ENCODE data around the gene PMFBP1. TPM values are rescaled to one million over a fixed set of nuclear protein-coding genes. Genes with fewer than 3 reads are reported as not detected.

The PMFBP1 gene
- total and polyA plus RNA-seq, 2 experiments from 2014 or later: 2.6 to 3.3 TPM

GRCh38 chr16:72210072-72210471 is 38.1 kb upstream of the PMFBP1 start (continued):
- TF ChIP-seq CTCF (conservative IDR thresholded peaks at IDR 0.05; ENCODE audit: low read depth in 2 of 2) (no peak), ZNF331 (CRISPR knock-in tag; IDR thresholded peaks at IDR 0.05; ENCODE audit: low read depth) (no peak), POLR2AphosphoS5 (IDR thresholded peaks at IDR 0.05; ENCODE audit: low read depth) (no peak), JUNB (IDR thresholded peaks at IDR 0.05; ENCODE audit: unreplicated experiment) (no peak)

- Mint-ChIP-seq H3K4me1 (peaks cover 3% of the 10 kb centered on the region), H3K9me3 (no peaks in the 10 kb centered on the region), H3K4me3 (no peak overlapping the region), H3K27me3 (ENCODE audit: insufficient read depth, low read depth, poor library complexity) (peaks cover 2% of the 10 kb centered on the region), H3K36me3 (ENCODE audit: low read depth) (no peaks in the 10 kb centered on the region), H3K27ac (no peak overlapping the region)
- ATAC-seq (no peak), DNase-seq (ENCODE audit: low spot score) (no peak)
- H3F3A ChIP-seq (replicated peaks; ENCODE audit: low read depth): no peaks in the 10 kb centered on the region
- H2AFZ ChIP-seq: no peak overlapping the region
- H3K36me3 ChIP-seq (ENCODE audit: insufficient read depth): no peaks in the 10 kb centered on the region
- no peaks in the 10 kb centered on the region for H3K4me1 ChIP-seq (ENCODE audit: insufficient read depth)
- H3K27ac ChIP-seq (ENCODE audit: low read depth): no peak overlapping the region
- no peaks in the 10 kb centered on the region for H4K20me1 ChIP-seq (replicated peaks; ENCODE audit: insufficient read depth)
- no peak overlapping the region for H3K4me2 ChIP-seq
- H3K27me3 ChIP-seq (ENCODE audit: insufficient read depth): no peaks in the 10 kb centered on the region
- no peak overlapping the region for H3K4me3 ChIP-seq
- H3K9me2 ChIP-seq (ENCODE audit: insufficient read depth): no peaks in the 10 kb centered on the region
- H3K79me2 ChIP-seq (replicated peaks; ENCODE audit: insufficient read depth): no peaks in the 10 kb centered on the region
- TF ChIP-seq ZNF331 (CRISPR knock-in tag; IDR thresholded peaks at IDR 0.05; ENCODE audit: low read depth) (no peak), EZH2phosphoT487 (IDR thresholded peaks at IDR 0.05; ENCODE audit: unreplicated experiment) (no peak), CTCF (conservative IDR thresholded peaks at IDR 0.05; ENCODE audit: low read depth in 2 of 2) (no peak), ZNF462 (CRISPR knock-in tag; IDR thresholded peaks at IDR 0.05) (no peak), REST (IDR thresholded peaks at IDR 0.05; ENCODE audit: unreplicated experiment) (no peak), STAT1 (IDR thresholded peaks at IDR 0.05; ENCODE audit: unreplicated experiment) (no peak), CREB1 (CRISPR knock-in tag; IDR thresholded peaks at IDR 0.05; ENCODE audit: low read depth) (no peak), JUNB (IDR thresholded peaks at IDR 0.05; ENCODE audit: unreplicated experiment) (no peak), POLR2AphosphoS5 (IDR thresholded peaks at IDR 0.05; ENCODE audit: low read depth) (no peak)
- TF ChIP-seq, protein P1, sequence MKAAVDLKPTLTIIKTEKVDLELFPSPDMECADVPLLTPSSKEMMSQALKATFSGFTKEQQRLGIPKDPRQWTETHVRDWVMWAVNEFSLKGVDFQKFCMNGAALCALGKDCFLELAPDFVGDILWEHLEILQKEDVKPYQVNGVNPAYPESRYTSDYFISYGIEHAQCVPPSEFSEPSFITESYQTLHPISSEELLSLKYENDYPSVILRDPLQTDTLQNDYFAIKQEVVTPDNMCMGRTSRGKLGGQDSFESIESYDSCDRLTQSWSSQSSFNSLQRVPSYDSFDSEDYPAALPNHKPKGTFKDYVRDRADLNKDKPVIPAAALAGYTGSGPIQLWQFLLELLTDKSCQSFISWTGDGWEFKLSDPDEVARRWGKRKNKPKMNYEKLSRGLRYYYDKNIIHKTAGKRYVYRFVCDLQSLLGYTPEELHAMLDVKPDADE (IDR thresholded peaks at IDR 0.05): no peak
Observed at GRCh38 chr16:72206299-72206698, 34.3 kb upstream of the PMFBP1 start.
